Measurements from ENCODE around the gene OR6F1.
"Not testable (repeated sequence)": the region's sequence is repeated elsewhere in the genome, so short reads cannot be mapped to it uniquely, and the experiment has no call there.

The OR6F1 gene

GRCh38 chr1:247716546-247716945 lies at the start of gene OR6F1:
TSS of gene OR6F1 (minus strand) at chr1:247716646. CDS start at chr1:247712755, 3,891 bp downstream.
- DNase-seq (ENCODE audit: low spot score): no peak

DNA sequence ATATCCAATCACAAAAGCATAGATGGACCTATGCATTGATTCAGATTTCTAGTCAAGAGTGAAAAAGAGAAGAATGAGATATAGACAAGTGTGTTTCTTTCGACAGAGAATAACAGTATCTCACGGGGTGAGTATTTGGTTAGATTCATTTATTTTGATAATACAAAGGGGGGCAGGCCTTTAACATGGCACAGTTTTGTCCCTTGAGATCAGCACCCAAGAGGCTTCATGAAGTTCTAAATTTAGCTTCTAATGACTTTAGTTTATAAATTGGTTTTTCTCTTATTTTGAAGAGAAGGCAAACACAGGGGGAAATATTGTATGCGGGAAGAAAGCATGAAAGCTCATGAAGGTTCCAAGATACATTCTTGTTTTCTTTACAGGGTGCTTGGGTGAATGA lies 44.0 kb upstream of the OR6F1 start, which contains the start of gene OR1C1:
Gene OR1C1 (minus strand): TSS at position 101 of the 400 bp plus-strand sequence. CDS start 2,150 bp downstream, outside the sequence.
- no peak for DNase-seq (ENCODE audit: low spot score)

DNA sequence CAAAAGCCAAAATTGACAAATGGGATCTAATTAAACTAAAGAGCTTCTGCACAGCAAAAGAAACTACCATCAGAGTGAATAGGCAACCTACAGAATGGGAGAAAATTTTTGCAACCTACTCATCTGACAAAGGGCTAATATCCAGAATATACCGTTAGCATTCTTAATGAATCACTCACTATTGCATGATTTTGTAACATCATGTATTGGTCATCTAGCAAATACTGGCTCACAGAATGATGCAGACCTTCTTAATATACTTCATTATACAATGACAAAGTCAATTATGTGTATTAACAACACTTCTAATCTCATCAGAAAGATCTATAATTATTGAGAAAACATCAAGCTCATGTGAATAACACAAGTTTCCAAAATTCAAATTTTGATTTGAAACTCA lies 37.9 kb upstream of the OR6F1 start:
- DNase-seq (ENCODE audit: low spot score): not testable (repeated sequence)

DNA sequence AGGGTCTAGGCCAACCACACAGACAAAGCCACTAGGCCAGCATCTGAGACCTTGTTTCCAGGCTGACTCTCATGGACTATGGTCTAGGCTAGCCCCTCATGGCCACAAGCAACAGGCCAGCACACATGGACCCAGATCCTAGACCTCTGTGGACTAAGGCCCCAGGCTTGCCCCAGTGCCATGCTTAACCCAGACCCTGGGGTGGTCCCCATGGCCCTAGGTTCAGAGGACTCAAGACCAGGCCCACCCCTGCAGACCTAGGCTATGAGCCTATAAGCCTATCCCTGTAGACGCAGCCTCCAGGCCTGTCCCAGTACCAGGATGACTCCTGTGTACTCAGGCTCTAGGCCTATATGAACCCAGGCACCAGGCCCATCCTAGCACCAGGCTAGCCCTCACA lies 33.4 kb upstream of the OR6F1 start:
- DNase-seq (ENCODE audit: low spot score): no peak

GRCh38 chr1:247748041-247748440 lies 31.6 kb upstream of the OR6F1 start, which contains the start of gene OR14A2:
TSS of gene OR14A2 (minus strand) at chr1:247748141.
- DNase-seq (ENCODE audit: low spot score): no peak

- no peak for DNase-seq (ENCODE audit: low spot score)
Measured at GRCh38 chr1:247747616-247748015, 31.2 kb upstream of the OR6F1 start.

DNA sequence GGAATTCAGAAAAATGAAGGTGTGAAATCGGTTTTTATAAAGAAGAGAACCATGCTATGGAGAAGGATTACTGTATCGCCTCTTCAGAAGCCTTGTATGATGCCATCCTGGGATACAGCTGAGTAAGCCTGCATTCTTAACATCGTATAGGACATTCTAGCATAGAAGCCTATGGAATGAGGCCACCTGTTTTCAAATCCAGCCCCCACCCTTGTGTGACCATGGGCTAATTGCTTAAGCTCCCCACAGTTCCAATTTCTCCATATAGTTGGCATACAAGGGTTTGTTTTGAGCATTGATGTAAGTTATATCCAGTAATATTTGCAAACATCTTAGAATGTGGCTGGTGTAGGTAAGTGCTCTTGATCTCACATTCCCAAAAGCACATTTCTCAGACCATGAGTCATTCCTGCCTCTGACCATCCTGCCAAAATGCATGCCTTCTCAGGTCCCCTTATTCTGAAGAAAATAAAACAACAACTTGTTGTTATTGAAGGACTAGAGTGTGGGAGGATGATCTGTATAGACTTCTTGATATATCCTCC lies 30.0 kb upstream of the OR6F1 start:
- DNase-seq (ENCODE audit: low spot score): no peak

GRCh38 chr1:247742215-247742760 lies 25.8 kb upstream of the OR6F1 start:
- DNase-seq (ENCODE audit: low spot score): not testable (repeated sequence)

DNA sequence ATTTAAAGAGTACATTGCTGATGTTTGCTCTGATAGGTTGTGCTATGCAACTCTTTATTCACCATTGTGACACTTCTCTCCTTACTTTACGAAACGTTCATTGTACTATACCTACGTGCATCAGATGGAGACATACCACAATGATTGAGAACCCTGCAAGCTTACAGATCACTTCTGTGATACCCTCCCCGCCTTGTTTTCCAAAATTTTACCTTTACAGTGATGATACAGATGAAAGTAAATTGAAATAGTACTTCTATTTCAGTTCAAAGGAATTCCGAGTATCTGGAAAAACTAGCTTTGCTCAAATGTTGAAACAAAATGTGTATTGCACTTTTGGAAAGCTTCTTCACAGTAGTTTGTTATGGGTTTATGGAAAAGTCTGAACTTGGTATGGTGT lies 25.3 kb upstream of the OR6F1 start:
- no peak for DNase-seq (ENCODE audit: low spot score)

GRCh38 chr1:247740721-247741120 lies 24.3 kb upstream of the OR6F1 start:
- no peak for DNase-seq (ENCODE audit: low spot score)

GRCh38 chr1:247738315-247738714 lies 21.9 kb upstream of the OR6F1 start, which contains the start of gene OR14K1:
TSS of gene OR14K1 (plus strand) at chr1:247738615. CDS start at chr1:247738615, 0 bp downstream.
- no peak for DNase-seq (ENCODE audit: low spot score)

DNA sequence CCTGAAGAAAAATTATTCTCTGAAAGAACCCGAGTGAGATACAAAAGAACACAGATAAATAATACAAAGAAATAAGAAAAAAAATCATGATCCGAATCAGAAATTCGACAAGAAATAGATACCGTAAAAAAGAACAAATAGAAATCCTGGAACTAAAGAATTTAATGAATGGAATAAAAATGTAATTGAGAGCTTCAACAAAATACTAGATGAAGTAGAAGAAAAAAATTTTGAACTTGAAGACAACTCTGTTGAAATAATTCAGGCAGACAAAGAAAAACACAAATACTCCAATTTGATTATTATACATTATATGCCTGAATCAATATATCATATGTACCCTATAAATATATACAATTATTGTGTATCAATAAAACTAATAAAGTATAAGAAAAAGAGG lies 4.8 kb upstream of the OR6F1 start:
- no peak for DNase-seq (ENCODE audit: low spot score)

DNA sequence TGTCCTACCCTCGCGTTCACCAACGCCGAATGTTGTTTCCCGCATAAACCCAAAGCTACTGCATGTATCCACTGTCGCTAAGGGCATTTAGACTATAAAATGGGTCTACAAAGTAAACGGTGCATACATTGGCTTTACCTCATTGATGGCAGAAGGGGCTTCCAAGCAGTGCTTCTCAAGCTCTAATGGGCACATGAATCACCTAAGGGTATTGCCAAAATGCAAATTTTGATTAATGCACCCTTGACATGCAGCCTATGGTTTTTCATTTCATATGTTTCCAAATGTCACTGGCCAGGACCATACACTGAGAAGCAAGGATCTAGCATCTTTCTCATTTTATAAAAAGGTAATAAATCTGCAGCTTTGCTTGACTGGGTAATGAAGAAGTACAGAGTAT lies 2.7 kb downstream of the OR6F1 start:
- DNase-seq (ENCODE audit: low spot score): no peak

- not testable (repeated sequence) for DNase-seq (ENCODE audit: low spot score)
Measured at GRCh38 chr1:247710681-247711080, 5.8 kb downstream of the OR6F1 start.

DNA sequence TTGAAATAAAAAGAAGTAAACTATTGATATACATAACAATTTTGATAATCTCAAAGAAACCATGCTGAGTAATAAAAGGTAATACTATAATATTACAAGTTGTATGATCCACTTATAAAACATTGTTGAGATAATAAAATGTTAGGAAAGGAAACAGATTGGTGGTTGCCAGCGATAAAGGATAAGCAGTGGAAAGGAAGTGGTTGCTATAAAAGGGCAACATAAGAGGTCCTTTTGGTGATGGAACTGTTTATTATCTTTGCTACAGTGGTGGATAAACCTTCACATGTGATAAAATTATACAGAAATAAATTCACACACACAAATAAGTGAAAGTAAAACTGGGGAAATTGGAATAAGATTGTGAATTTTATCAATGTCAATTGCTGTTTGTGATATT lies 15.1 kb downstream of the OR6F1 start:
- no peak for DNase-seq (ENCODE audit: low spot score)

DNA sequence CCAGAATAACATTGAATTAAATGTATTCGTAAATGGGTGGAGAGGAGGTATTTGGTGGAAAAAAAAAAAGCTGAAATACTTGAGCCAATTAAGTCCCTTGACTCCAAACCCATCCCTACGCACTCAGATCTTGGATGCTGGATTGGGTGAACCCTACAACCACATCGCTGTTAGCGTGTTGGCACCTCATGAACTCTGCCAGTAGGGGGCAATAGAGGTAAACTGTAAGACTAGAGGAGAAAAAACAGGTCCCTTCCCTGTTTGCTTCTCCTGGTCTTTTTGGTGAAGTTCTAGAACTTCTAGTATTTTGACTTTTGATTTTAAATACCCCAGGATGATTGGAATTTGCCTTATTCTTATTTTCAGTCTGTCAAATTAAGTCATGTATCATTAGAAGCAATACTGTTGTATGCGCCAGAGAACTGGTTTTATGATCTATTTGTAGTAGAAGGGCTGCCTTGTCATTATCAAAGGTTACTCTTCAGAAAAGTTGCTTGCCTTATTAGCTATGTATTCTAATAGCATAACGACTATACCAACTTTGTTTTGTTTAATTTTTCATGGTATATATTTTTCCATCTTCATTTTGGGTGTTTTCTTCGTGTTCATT lies 35.1 kb downstream of the OR6F1 start:
- peak; percentile 63 for DNase-seq (ENCODE audit: low spot score)

DNA sequence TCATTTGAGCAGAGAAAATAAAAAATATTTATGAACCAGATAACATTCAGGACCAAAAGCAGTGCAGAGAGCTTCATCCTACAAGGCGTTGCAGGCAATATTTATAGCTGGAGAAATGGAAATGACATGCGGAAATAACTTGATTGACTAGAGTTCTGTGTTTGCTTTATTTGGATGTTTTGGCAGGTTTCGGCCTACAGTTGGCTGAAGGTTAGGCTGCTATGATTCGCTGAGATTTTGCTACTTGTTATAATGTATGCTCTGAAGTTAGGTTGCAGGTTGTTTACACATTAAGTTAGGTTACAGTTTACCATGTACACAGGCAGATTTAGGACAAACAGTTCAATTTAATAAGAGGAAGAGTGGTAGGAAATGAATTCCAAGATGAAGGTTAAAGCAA lies 36.3 kb downstream of the OR6F1 start:
- DNase-seq (ENCODE audit: low spot score): no peak

DNA sequence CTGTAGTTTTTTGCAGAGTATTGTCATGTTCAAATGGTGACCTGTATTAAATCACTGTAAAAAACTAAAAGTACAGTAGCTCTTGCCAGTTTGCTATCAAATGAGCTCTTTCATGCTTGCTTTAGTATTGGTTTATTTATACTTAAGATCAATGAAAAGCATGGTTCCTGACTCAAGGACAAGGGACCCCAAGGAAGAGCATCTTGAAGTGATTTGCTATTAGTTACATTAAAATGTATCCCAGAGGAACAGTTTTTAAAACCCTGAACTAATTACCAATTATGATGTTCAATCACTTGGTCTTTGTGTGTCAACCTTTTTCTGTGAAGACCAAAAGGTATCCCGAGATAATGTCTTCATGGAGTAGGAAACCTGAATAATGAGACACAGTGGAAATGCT lies 36.8 kb downstream of the OR6F1 start, which contains the start of gene OR13G1:
Gene OR13G1 (minus strand): TSS at position 101 of the 400 bp plus-strand sequence. CDS start 6,698 bp downstream, outside the sequence.
- no peak for DNase-seq (ENCODE audit: low spot score)

DNA sequence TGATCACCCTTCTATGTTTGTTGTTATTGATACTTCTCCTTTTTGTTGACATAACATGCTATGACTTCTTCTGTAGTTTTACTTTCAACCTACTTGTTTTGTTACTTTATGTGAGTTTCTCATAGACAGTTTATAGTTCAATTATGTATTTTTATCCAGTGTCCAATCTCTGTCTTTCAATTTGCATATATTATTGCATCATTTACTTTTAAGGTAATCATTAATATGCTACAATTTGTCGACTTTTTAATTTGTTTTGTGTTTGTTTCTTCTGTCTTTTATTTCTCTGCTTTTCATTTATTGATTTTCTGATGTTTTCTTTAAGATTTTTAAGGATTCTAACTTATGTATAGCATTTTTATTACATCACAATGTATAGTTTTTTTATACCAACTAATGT lies 47.2 kb downstream of the OR6F1 start:
- DNase-seq (ENCODE audit: low spot score): no peak
